ENCODE results near the gene CPEB2. TPM values are rescaled to one million over a fixed set of nuclear protein-coding genes. Genes with fewer than 3 reads are reported as not detected.

Gene CPEB2
- total and polyA plus RNA-seq, 10 of the 15 experiments (the other 5 are each of a cell fraction or from before 2014, with no cell fraction given), result 0.73 to 8.3 (median 3.7) TPM

- no peak for TF ChIP-seq BCL3 (IDR thresholded peaks at IDR 0.05; ENCODE audit: borderline replicate concordance, insufficient read depth, low read depth, low read length, poor library complexity, severe bottlenecking)
- TF ChIP-seq ETV6 (conservative IDR thresholded peaks at IDR 0.05 in 1 of 2, IDR thresholded peaks at IDR 0.05 in 1 of 2; ENCODE audit: borderline replicate concordance in 1 of 2, low read depth in 1 of 2), result no peak
- peak in 1 of 2 experiments; percentile 30; a peak in 1 of 3 replicates for TF ChIP-seq EGR1 (IDR thresholded peaks at IDR 0.05; ENCODE audit: borderline replicate concordance in 1 of 2, low read depth in 2 of 2, low read length in 2 of 2)
- peak; percentile 50 for TF ChIP-seq POLR2A (IDR thresholded peaks at IDR 0.05; ENCODE audit: low read depth, low read length)
- TF ChIP-seq SMC3 (IDR thresholded peaks at IDR 0.05; ENCODE audit: borderline replicate concordance, low read length), result no peak
- TF ChIP-seq CHD2 (IDR thresholded peaks at IDR 0.05; ENCODE audit: borderline replicate concordance, low read depth, low read length), result peak; percentile 66
Measured at GRCh38 chr4:15002659-15003400, 549 bp downstream of the CPEB2 start (continued).

GRCh38 chr4:15003401-15003890 is 1.2 kb downstream of the CPEB2 start:
- Histone ChIP-seq H3K27me3 (replicated peaks in 1 of 2; ENCODE audit: control insufficient read depth in 2 of 2, insufficient read depth in 2 of 2, low read length in 1 of 2) (no peaks in the 10 kb centered on the region), H3K9me3 (replicated peaks; ENCODE audit: control insufficient read depth, insufficient read depth, low read length) (no peaks in the 10 kb centered on the region), H3K4me1 (ENCODE audit: control insufficient read depth, insufficient read depth, low read length) (peaks cover 4% of the 10 kb centered on the region; the same call in 1 of the 2 replicates), H2AFZ (ENCODE audit: control insufficient read depth, low read depth, low read length) (peak overlapping the region; percentile 50), H3K79me2 (ENCODE audit: control insufficient read depth, insufficient read depth, low read length) (peaks cover 46% of the 10 kb centered on the region), H4K20me1 (ENCODE audit: control insufficient read depth, insufficient read depth) (no peaks in the 10 kb centered on the region), H3K9ac (ENCODE audit: control insufficient read depth, insufficient read depth, low read length) (peak overlapping the region; percentile 81), H3K4me3 (peak overlapping the region; percentile 93), H3K27ac (ENCODE audit: control insufficient read depth, insufficient read depth) (peak overlapping the region; percentile 96), H3K4me2 (ENCODE audit: control insufficient read depth, insufficient read depth) (0 out of 2 replicates have a peak overlapping the region, but pooled peaks have one; percentile 19), H3K36me3 (ENCODE audit: control insufficient read depth in 2 of 2, insufficient read depth in 2 of 2, low read length in 1 of 2) (peaks cover 0 to 8% of the 10 kb centered on the region in 2 experiments; a peak in 1 of 4 replicates)
- intact Hi-C loops (cut with micrococcal nuclease; ENCODE audit: unreplicated experiment), result loop anchor here (2.0 to 10.0 kb wide), 7 partner anchors 131 to 1379 kb away; partner anchors contain the start of genes BOD1L1 and CD38
- FAIRE-seq (no peak), DNase-seq (ENCODE audit: low read depth, low spot score) (no peak), ATAC-seq (peak; percentile 4)
- ChIA-PET RAD21 (ENCODE audit: unreplicated experiment) (interaction anchor here (1.1 to 2.1 kb wide), 2 partner anchors 9 to 10 kb away, joined by 3 to 4 read pairs; no protein-coding TSS in a partner anchor), CTCF (interaction anchor here (0.7 kb wide), 1 partner anchor 52 kb away, joined by 4 read pairs; no protein-coding TSS in a partner anchor), SMC1A (ENCODE audit: uncharacterized antibody, unreplicated experiment) (no interaction called here), POLR2A (interaction anchor here (0.6 to 1.2 kb wide), 4 partner anchors 9 to 433 kb away, joined by 3 to 7 read pairs (median 3); no protein-coding TSS in a partner anchor)
- WGBS (ENCODE audit: insufficient coverage, insufficient replicate concordance, low lambda C conversion rate, missing lambda C conversion rate), result 1% methylated on average over 16 of the region's 65 CpGs
- in situ Hi-C loops (cut with MboI), result loop anchor here (10.0 to 25.0 kb wide), 4 partner anchors 129 to 1349 kb away; partner anchors contain the start of gene FBXL5
- no TSS peak for BruUV-seq (replicated peaks)
- TF ChIP-seq LARP7 (IDR thresholded peaks at IDR 0.05) (peak; percentile 16; the same call in 1 of the 2 replicates), MYB (IDR thresholded peaks at IDR 0.05; ENCODE audit: borderline replicate concordance, low read depth, low read length) (no peak), DPF2 (IDR thresholded peaks at IDR 0.05) (peak; percentile 43; the same call in 1 of the 2 replicates), NFYB (IDR thresholded peaks at IDR 0.05; ENCODE audit: insufficient read depth, low read depth, low read length) (no peak), EP300 (IDR thresholded peaks at IDR 0.05; ENCODE audit: borderline replicate concordance in 1 of 2, control insufficient read depth in 1 of 2, low read depth in 2 of 2, low read length in 2 of 2) (no peak), HCFC1 (IDR thresholded peaks at IDR 0.05; ENCODE audit: low read length) (no peak), MXI1 (IDR thresholded peaks at IDR 0.05; ENCODE audit: low read depth, low read length) (no peak; the same call in 1 of the 2 replicates), FOS (IDR thresholded peaks at IDR 0.05; ENCODE audit: borderline replicate concordance, extremely low read depth, insufficient read length) (no peak), HDAC6 (IDR thresholded peaks at IDR 0.05; ENCODE audit: unreplicated experiment) (no peak), REST (IDR thresholded peaks at IDR 0.05; ENCODE audit: low read depth, low read length) (no peak)

All from GM12878 (cell line).